ENCODE measurements around the gene PDE3A.

Gene PDE3A

DNA sequence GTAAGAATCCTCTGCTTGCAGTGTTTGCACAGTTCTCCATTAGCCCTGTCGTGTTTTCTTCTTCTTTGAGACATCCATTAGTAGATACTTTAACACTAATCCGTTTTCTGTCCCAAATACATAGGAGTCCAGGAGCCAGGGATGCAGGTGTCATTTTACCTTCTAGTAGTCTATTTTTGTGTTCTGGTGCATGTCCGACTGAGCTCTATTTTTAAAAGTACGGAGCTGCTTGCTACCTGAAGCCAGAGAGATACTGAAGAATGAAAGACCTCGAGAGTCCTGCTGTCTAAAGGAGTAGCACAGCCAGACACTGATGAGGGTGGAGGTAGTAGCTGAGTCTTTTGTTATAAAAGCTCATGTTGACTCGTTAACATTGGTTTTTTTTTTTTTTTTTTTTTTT lies 31.7 kb downstream of the PDE3A start:
- DNase-seq (ENCODE audit: low spot score), result no peak
- TF ChIP-seq, protein P1, sequence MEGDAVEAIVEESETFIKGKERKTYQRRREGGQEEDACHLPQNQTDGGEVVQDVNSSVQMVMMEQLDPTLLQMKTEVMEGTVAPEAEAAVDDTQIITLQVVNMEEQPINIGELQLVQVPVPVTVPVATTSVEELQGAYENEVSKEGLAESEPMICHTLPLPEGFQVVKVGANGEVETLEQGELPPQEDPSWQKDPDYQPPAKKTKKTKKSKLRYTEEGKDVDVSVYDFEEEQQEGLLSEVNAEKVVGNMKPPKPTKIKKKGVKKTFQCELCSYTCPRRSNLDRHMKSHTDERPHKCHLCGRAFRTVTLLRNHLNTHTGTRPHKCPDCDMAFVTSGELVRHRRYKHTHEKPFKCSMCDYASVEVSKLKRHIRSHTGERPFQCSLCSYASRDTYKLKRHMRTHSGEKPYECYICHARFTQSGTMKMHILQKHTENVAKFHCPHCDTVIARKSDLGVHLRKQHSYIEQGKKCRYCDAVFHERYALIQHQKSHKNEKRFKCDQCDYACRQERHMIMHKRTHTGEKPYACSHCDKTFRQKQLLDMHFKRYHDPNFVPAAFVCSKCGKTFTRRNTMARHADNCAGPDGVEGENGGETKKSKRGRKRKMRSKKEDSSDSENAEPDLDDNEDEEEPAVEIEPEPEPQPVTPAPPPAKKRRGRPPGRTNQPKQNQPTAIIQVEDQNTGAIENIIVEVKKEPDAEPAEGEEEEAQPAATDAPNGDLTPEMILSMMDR (IDR thresholded peaks at IDR 0.05; ENCODE audit: borderline replicate concordance, control extremely low read depth, extremely low read depth, insufficient read depth, missing control alignments), result no peak
- in situ Hi-C loops (cut with MboI; ENCODE audit: low sequenced_read_pairs, unreplicated experiment), result no loop called here

DNA sequence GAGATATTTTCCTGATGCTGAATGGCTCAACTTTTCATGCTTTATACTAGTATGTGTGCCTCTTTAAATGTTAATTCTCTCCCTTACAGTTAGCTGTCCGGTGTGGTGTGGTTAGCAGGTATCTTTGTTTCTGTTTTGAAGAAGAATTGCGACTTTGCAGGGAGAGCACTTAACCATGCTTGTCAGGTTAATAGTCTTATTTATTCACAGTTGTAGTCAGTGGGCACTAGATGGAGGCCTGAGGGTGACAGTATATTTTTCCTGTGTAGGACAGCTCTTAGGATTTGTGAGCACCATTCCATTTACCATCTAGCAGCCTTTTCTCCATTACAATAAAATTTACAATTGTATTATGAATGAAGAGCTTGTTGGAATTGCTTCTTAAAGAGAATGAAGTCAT lies 34.9 kb downstream of the PDE3A start:
- TF ChIP-seq, protein P1 (IDR thresholded peaks at IDR 0.05; ENCODE audit: borderline replicate concordance, control extremely low read depth, extremely low read depth, insufficient read depth, missing control alignments), result no peak
- DNase-seq (ENCODE audit: low spot score), result no peak
- in situ Hi-C loops (cut with MboI; ENCODE audit: low sequenced_read_pairs, unreplicated experiment), result no loop called here

DNA sequence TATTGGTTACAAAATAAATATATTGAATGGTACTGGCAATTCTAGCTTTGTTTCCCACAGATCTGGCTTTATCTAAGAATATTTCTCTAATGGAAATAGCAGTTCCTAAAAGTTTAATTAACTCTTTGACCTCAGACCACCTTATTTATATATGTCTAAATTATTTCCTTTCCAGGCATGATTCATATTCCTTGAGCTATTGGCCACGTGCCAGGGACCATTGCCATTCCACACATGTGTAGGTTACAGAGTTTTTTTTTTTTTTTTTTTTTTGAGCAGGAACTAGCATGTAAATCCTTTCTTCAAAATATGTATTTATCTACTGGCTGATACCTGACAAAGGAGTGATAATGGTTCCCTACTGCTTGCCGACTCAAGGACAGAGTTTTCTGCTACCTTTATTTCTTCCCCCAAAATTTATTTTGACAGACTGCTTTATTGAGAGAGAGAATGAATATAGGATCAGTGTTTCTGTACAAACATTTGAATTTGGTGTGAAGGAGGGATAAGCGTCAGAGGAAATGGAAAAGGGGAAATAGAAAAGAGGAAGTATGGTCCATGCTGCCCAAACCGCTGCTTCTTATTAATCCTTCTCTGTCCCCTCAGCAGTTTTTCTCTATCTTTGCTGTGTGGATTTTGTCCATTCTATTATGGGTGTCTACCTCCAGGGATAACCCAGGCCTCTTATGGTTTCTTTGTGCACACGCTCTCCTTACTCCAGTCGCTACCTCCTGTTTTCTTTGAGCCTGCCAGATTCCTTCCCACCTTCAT lies 36.4 kb downstream of the PDE3A start:
- in situ Hi-C loops (cut with MboI; ENCODE audit: low sequenced_read_pairs, unreplicated experiment), result no loop called here
- DNase-seq (ENCODE audit: low spot score), result no peak
- TF ChIP-seq, protein P1 (IDR thresholded peaks at IDR 0.05; ENCODE audit: borderline replicate concordance, control extremely low read depth, extremely low read depth, insufficient read depth, missing control alignments), result no peak

DNA sequence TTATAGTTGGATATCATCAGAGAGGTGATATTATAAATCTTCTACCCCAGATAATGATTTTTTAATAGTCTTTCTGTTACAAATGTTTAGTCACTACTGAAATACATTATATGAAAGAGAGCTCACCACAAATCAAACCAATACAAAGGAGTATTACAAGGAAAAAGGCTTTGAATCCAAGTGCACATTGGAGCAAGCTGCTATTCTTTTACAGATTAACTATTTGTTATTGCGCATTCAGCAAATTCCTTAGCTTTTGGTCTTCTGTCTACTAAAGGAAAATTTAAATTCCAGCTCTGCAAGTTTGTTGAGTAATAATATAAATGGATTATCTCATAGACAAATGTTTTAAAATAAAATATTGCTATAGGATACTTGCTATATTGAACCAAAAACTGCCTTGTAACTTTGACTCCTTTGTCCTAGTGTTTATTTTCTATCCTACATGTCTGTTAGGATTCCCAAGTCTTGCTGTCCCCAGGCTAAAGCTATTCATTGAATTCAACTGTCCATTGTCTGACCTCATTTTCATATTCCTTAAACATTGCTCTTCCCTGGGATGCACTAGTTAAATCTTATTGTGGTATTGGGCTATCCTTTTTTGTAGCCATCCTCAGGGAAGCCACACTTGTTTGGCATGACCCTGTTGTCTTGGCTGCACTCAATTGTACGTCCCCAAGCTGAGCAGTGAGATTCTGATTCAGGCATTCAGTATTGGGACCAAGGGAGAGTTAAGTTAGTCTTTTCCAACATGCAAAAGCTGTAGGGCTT lies 41.5 kb downstream of the PDE3A start:
- TF ChIP-seq, protein P1 (IDR thresholded peaks at IDR 0.05; ENCODE audit: borderline replicate concordance, control extremely low read depth, extremely low read depth, insufficient read depth, missing control alignments), result no peak
- no peak for DNase-seq (ENCODE audit: low spot score)
- in situ Hi-C loops (cut with MboI; ENCODE audit: low sequenced_read_pairs, unreplicated experiment), result no loop called here

DNA sequence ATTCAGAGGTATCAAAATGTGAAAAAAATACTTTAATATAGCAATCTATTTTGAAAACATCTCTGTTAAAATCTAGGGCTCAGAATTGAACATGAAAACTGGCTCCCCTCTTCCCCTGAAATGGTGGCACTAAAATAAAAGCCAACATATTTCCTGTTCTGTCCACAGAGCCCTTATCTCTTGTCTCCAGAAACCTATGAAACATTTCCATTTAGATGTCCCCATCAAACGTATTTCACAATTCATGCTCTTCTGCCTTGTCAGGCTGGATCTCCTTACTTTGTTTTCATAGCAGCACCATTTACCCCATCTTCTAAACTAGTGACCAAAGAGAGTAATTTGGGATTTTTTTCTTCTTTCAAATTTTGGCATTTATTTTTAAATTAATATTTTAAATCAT lies 42.4 kb downstream of the PDE3A start:
- TF ChIP-seq, protein P1 (IDR thresholded peaks at IDR 0.05; ENCODE audit: borderline replicate concordance, control extremely low read depth, extremely low read depth, insufficient read depth, missing control alignments), result no peak
- in situ Hi-C loops (cut with MboI; ENCODE audit: low sequenced_read_pairs, unreplicated experiment), result no loop called here
- no peak for DNase-seq (ENCODE audit: low spot score)

DNA sequence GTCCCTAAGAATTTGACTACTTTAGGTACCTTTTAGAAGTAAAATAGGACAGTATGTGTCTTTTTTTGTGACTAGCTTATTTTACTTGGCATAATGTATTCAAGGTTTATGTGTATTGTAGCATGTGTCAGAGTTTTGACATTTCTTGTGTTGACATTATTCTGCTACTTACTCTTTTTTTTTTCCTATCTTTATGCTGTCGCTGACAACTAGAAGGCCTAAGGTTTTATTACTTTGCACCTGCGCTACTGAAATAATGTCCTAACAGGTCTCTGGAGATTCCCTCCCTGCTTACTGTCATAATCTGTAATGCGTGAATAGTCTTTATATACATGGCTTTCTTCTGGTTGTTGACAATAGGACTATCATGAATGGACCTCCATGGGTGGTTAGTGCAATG lies 43.0 kb downstream of the PDE3A start:
- in situ Hi-C loops (cut with MboI; ENCODE audit: low sequenced_read_pairs, unreplicated experiment), result no loop called here
- TF ChIP-seq, protein P1 (IDR thresholded peaks at IDR 0.05; ENCODE audit: borderline replicate concordance, control extremely low read depth, extremely low read depth, insufficient read depth, missing control alignments), result no peak
- DNase-seq (ENCODE audit: low spot score), result no peak

Data from GM13976 (cell line).